ENCODE measurements around the gene MACROD2. TPM values are rescaled to one million over a fixed set of nuclear protein-coding genes. Genes with fewer than 3 reads are reported as not detected.

The MACROD2 gene
- total RNA-seq, 1 experiment from 2014 or later, result 3.7 TPM

DNA sequence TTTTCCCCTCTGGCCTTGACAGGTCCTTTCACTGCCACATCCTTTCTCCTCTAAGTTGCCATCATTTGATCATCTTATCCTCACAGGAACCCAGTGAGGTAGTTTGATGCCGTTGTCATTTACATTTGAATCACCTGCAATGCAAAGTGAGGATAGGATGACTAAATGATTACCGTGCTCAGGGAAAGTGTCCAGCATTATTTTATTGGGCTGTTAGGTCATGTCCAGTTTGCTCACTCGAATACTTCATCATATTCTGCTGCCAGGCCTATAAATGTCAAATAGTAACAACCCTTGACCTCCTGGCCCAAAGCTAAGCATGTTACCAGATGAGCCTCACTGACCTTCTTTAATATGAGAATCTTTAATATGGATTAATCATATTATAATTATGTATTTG lies 1410.8 kb downstream of the MACROD2 start:
- DNase-seq (ENCODE audit: low read depth, low spot score), result no peak
- POLR2A ChIA-PET, result no interaction called here
- Histone ChIP-seq H3K9me2 (ENCODE audit: insufficient read depth) (no peaks in the 10 kb centered on the region), H3K4me3 (replicated peaks in 1 of 2; ENCODE audit: low read depth in 1 of 2, low read length in 2 of 2) (no peak overlapping the region), H4K20me1 (ENCODE audit: insufficient read depth) (no peaks in the 10 kb centered on the region), H2AFZ (ENCODE audit: low read depth, low read length, poor library complexity, severe bottlenecking) (no peak overlapping the region), H3K4me2 (ENCODE audit: low read length) (no peak overlapping the region), H3K4me1 (ENCODE audit: control insufficient read depth in 1 of 2, insufficient read depth in 2 of 2, low read length in 2 of 2) (no peaks in the 10 kb centered on the region), H3K27ac (ENCODE audit: low read depth, low read length) (no peak overlapping the region), H3K9ac (ENCODE audit: low read length) (no peak overlapping the region), H3K9me3 (ENCODE audit: control insufficient read depth in 1 of 2, insufficient read depth in 1 of 2, low read depth in 1 of 2, low read length in 2 of 2) (peaks cover 0 to 14% of the 10 kb centered on the region in 2 experiments; a peak in 2 of 4 replicates), H3K79me2 (ENCODE audit: insufficient read depth, low read length) (no peaks in the 10 kb centered on the region), H3K27me3 (ENCODE audit: insufficient read depth, low read length) (no peaks in the 10 kb centered on the region), H3K36me3 (ENCODE audit: control insufficient read depth in 1 of 2, insufficient read depth in 2 of 2, low read length in 2 of 2) (no peaks in the 10 kb centered on the region)
- TF ChIP-seq EZH2phosphoT487 (IDR thresholded peaks at IDR 0.05; ENCODE audit: borderline replicate concordance), result no peak
- TF ChIP-seq SRF (IDR thresholded peaks at IDR 0.05; ENCODE audit: low read depth), result no peak
- TF ChIP-seq CEBPB (IDR thresholded peaks at IDR 0.05; ENCODE audit: low read depth), result no peak
- TF ChIP-seq EZH2 (IDR thresholded peaks at IDR 0.05), result no peak
- no peak for TF ChIP-seq FOSL1 (IDR thresholded peaks at IDR 0.05; ENCODE audit: low read depth)
- RAD21 ChIA-PET (ENCODE audit: low non-redundant PET in 1 of 2, low total read pairs in 2 of 2, uncharacterized antibody in 2 of 2, unreplicated experiment in 2 of 2), result no interaction called here
- CTCF ChIA-PET, result no interaction called here
- intact Hi-C loops (cut with micrococcal nuclease), result no loop called here
- BruUV-seq (replicated peaks), result no TSS peak
- no peak for ATAC-seq

DNA sequence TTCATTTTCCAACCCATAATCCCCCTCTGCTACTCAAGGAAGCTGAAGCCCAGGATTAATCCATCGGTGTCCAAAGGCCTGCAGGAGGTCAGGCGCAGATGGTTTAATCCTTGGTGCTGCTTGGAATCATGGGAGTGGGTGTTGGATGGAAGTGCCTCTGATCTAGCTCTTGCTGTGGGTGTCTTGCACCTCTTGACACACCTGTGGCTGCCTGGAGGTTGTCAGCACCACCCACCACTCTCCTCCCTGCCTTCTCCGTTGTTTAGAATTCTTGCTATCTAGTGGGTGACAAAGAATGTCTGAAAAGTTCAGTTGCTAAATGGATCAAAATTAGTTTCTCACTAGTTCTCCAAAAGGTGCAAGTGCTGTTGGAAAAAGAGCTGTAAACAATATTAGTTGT lies 1416.5 kb downstream of the MACROD2 start:
- no peak for ATAC-seq

More for the DNA sequence above, 1416.5 kb downstream of the MACROD2 start:
- no peaks in the 10 kb centered on the region for H3K9me2 ChIP-seq (ENCODE audit: insufficient read depth)
- H4K20me1 ChIP-seq (ENCODE audit: insufficient read depth), result no peaks in the 10 kb centered on the region
- no TSS peak for BruUV-seq (replicated peaks)
- no peak overlapping the region for H3K4me3 ChIP-seq (replicated peaks in 1 of 2; ENCODE audit: low read depth in 1 of 2, low read length in 2 of 2)
- no peak overlapping the region for H2AFZ ChIP-seq (ENCODE audit: low read depth, low read length, poor library complexity, severe bottlenecking)
- H3K36me3 ChIP-seq (ENCODE audit: control insufficient read depth in 1 of 2, insufficient read depth in 2 of 2, low read length in 2 of 2), result no peaks in the 10 kb centered on the region
- no peaks in the 10 kb centered on the region for H3K79me2 ChIP-seq (ENCODE audit: insufficient read depth, low read length)
- ChIA-PET POLR2A (no interaction called here), CTCF (no interaction called here), RAD21 (ENCODE audit: low non-redundant PET in 1 of 2, low total read pairs in 2 of 2, uncharacterized antibody in 2 of 2, unreplicated experiment in 2 of 2) (no interaction called here)
- no peaks in the 10 kb centered on the region for H3K4me1 ChIP-seq (ENCODE audit: control insufficient read depth in 1 of 2, insufficient read depth in 2 of 2, low read length in 2 of 2)
- no peak overlapping the region for H3K9ac ChIP-seq (ENCODE audit: low read length)
- no peak overlapping the region for H3K4me2 ChIP-seq (ENCODE audit: low read length)
- intact Hi-C loops (cut with micrococcal nuclease), result no loop called here
- H3K9me3 ChIP-seq (ENCODE audit: control insufficient read depth in 1 of 2, insufficient read depth in 1 of 2, low read depth in 1 of 2, low read length in 2 of 2), result peaks cover 0 to 11% of the 10 kb centered on the region in 2 experiments; a peak in 2 of 4 replicates
- TF ChIP-seq CBX3 (IDR thresholded peaks at IDR 0.05; ENCODE audit: low read depth), result no peak
- no peak for TF ChIP-seq CEBPB (IDR thresholded peaks at IDR 0.05; ENCODE audit: low read depth)
- no peak for TF ChIP-seq SP1 (IDR thresholded peaks at IDR 0.05; ENCODE audit: low read depth)
- no peak for TF ChIP-seq EZH2phosphoT487 (IDR thresholded peaks at IDR 0.05; ENCODE audit: borderline replicate concordance)
- TF ChIP-seq POLR2A (IDR thresholded peaks at IDR 0.05; ENCODE audit: borderline replicate concordance, extremely low read depth, insufficient read depth, insufficient read length), result no peak
- TF ChIP-seq POLR2AphosphoS5 (IDR thresholded peaks at IDR 0.05; ENCODE audit: low read depth, low read length), result no peak
- TF ChIP-seq, protein P1, sequence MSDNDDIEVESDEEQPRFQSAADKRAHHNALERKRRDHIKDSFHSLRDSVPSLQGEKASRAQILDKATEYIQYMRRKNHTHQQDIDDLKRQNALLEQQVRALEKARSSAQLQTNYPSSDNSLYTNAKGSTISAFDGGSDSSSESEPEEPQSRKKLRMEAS (IDR thresholded peaks at IDR 0.05), result no peak
- no peak for TF ChIP-seq ZFX (IDR thresholded peaks at IDR 0.05)
- TF ChIP-seq, protein P2, sequence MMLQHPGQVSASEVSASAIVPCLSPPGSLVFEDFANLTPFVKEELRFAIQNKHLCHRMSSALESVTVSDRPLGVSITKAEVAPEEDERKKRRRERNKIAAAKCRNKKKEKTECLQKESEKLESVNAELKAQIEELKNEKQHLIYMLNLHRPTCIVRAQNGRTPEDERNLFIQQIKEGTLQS (IDR thresholded peaks at IDR 0.05), result no peak
- no peak for DNase-seq (ENCODE audit: low read depth, low spot score)
- no peaks in the 10 kb centered on the region for H3K27me3 ChIP-seq (ENCODE audit: insufficient read depth, low read length)
- no peak overlapping the region for H3K27ac ChIP-seq (ENCODE audit: low read depth, low read length)

Data from HCT116 (cell line).